Stimulated activated CD8-positive, alpha-beta memory T cell treated with anti-CD3 and anti-CD28 coated beads, Interleukin-12 subunit alpha, Interleukin-12 subunit beta, amount 100 ng/mL, for 4 hours (primary cell): Measurements from ENCODE around the gene SNAPC3.
A peak's percentile ranks its signal among the peaks of the same experiment; 100 is the strongest.

Experiments used
- DNase-seq: peaks from one replicate; pipeline ENCODE4 v3.0.0-alpha.2; 2020; ENCODE audit warnings: low read depth

SNAPC3 gene

DNA sequence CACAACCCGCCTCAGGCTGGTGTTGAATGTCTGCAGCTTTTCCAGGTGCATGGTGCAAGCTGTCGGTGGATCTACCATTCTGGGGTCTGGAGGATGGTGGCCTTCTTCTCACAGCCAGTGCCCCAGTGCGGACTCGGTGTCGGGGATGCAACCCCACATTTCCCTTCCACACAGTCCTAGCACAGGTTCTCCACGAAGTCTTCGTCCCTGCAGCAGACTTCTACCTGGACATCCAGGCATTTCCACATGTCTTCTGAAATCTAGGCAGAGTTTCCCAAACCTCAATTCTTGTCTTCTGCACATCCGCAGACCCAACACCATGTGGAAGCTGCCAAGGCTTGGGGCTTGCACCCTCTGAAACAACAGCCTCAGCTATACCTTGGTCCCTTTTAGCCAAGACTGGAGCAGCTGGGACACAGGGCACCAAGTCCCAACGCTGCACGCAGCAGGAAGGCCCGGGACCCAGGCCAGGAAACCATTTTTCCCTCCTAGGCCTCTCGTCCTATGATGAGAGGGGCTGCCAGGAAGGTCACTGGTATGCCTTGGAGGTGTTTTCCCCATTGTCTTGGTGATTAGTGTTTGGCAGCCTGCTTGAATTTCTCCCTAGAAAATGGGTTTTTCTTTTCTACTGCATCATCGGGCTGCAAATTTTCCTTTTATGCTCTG is 69.9 kb downstream of the SNAPC3 start:
- no peak for DNase-seq

DNA sequence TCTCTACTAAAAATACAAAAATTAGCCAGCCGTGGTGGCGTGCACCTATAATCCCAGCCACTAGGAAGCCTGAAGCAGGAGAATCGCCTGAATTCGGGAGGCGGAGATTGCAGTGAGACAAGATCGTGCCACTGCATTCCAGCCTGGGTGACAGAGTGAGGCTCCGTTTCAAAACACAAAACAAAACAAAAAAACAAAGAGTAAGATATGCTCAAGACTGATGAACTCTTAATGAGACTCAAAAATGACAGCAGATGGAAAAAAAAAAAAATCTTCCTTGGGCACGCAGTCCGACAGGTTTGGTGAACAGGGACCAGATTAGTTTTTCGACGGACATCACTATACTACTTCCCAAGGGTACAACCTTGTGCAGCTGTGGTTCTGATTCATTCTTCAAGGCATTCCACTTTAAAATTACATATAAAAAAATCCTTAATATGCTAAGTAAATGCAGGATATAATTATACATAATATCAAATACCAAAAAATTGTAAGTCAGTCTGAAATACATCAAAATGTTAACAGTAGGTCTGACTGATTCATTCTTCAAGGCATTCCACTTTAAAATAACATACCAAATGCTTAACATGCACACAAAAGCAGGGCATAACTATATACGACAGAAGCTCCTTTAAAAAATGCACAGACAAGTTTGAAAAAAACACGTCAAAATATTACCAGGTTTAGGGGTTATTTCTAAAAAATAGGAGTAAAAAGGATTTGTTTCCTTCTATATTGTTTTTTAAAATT is 75.7 kb downstream of the SNAPC3 start:
- DNase-seq = no peak

DNA sequence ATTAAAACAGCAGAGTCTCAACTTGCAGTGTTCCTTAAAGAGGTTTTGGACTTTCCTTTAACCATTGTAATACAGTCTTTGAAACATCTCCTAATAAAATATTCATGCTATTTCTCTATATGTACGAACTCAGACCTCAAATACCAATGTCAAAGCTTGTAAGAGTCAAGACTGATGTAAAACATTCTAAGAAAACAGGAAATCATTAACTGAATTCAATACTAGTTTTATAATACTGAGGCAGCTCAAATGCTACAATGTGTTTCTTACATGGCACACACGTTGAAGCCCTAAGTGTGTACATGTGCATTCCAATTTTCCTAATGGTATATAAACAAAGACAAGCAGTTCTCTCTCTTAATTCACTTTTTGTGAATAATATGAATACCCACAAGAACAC is 76.5 kb downstream of the SNAPC3 start:
- no peak for DNase-seq

DNA sequence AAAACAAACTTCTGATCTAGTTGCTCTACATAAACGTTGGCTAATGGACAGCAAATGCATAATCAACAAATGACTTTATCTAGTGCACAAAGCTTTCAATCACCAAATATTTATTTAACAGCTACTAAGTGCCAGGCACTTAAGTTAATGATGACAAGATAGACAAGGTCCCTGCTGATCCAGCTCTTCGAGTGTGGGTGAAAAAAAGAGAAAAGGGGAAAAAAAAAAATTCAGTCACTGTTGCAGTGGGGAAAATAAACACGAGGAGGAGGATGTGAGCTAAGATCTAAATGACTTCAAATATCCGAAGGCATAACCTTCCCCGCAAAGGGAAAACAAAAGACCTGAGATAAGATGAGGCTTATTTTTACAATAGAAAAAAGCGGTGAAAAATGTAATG is 78.5 kb downstream of the SNAPC3 start:
- no peak for DNase-seq

DNA sequence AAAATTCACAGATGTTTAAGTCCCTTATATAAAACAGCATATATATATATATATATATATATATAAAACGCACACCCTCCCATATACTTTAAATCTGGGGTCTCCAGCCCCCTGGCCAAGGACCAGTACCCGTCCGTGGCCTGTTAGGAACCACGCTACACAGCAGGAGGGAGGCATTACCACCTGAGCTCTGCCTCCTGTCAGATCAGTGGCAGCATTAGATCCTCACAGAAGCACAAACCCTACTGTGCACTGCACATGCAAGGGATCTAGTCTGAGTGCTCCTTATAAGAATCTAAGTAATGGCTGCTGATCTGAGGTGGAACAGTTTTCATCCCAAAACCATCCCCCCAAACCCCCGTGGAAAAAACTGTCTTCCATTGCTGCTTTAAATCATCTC is 79.1 kb downstream of the SNAPC3 start:
- DNase-seq = no peak

DNA sequence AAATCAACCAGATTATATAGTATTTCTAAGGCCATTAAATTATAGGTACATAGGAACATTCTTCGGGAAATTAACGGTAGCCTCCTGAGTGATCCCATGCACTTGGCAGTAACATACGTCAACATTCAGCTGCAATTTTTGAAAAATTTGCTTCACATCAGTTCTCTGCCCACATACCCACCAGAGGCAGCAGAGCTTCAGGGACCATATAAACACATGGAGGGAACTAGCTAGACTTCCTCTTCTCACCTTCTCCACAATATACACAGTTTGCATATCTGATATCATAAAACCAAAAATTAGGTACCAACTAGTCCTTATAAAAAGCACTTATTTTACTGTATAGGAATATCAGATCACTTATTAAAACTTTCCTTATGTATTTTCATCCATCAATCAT is 83.2 kb downstream of the SNAPC3 start:
- DNase-seq = no peak

DNA sequence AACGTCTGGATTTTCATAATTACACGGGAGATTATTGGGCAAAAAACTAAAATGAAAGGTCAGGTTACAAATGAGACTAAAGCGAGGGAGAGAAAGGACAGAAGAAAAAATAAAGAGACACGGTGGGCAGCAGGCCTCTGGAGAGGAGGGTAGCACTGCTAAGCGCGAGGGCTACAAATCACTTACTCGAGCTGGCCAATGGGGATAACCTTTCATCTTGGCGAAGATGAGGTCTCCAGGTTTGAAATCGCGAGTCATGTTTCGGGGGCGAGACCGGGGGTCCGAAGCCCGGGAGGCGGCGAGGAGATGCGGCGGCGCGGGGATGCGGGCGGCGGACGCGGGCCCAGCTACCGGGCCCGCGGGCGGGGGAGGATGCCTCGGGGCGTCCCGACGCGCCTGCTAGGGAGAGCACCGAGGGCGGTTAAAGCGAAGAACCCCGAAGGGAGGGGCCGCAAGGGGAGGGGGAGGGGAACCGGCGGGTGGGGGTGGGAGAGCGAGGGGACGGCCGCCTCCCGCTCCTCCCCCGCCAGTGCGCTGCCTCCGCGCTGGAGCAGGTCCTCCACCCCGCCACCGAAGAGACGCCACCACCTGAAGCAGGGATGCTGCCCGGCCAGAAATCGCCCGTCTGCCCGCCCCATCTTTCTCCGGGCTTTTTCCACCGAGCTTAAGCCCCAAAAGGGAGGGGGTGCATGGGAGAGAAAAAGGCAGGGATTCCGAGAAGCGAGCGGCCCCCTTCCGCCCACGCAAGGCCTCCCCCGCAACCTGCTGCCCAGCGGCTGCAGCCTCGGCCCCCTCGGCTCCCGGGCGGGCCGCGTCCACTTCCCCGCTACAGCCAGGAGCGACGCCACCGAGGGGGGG is 87.5 kb downstream of the SNAPC3 start:
- DNase-seq = peak; percentile 39

DNA sequence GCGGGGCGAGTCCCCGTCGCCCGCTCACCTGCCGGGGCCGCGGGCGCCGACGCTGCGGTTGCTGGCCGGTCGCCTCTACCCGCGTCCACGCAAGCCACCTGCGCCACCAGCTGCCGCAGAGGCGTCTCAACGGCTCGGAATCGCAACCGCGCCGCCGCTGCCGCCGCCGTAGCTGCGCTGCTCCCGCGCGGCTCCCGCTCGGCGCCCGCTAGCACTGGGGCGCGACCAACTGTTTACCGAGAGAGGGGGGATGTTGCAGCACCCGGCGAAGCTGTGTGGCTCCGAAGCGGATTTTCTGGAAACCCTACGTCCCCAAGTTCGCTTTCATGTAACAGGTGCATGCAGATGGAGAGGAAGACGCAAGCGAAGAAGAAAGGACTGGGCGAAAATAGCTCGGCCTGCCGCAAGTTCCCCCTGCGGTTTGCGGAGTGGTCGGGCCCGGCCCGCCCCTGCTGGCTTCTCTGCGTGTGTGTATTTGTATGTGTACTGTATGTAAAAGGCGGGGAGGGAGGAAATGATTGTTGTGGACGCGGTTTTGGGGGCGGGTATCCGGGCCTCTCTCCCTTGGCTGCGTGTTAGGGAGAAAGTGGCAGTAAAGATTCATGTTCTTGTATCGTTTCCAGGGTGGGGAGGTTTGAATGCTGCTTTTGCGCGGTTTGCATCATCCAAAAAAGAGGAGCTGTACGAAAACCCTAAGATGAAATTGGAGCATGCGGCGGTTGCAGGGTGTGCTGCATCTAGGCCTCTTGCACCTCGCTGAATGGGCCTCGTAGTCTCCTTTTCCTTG is 88.3 kb downstream of the SNAPC3 start, which contains the start of gene PSIP1:
Gene PSIP1, minus strand, starts transcription at position 182 of the 787 bp plus-strand sequence. CDS start 782 bp downstream, outside the sequence.
- DNase-seq = peak; percentile 72
